IPS-18a (cell line): ENCODE measurements around the gene NRCAM.

Experiments
- H3K27ac ChIP-seq: one replicate; pipeline ENCODE4 v1.5.1; 2013; ENCODE audit warnings: low read length
- H3K27me3 ChIP-seq: one replicate; pipeline ENCODE4 v1.6.1; 2013; ENCODE audit warnings: mild to moderate bottlenecking, low read length; ENCODE audit not compliant: control insufficient read depth, insufficient read depth
- H3K36me3 ChIP-seq: one replicate; pipeline ENCODE4 v1.6.1; 2013; ENCODE audit warnings: low read depth, low read length; ENCODE audit not compliant: control insufficient read depth
- H3K4me1 ChIP-seq: one replicate; pipeline ENCODE4 v1.6.1; 2013; ENCODE audit warnings: low read depth, low read length; ENCODE audit not compliant: control insufficient read depth
- H3K4me3 ChIP-seq: one replicate; pipeline ENCODE4 v1.5.1; 2013; ENCODE audit warnings: low read length
- H3K9ac ChIP-seq: one replicate; pipeline ENCODE4 v1.6.1; 2013; ENCODE audit warnings: mild to moderate bottlenecking, low read length, moderate library complexity
- H3K9me3 ChIP-seq: one replicate; pipeline ENCODE4 v1.6.1; 2013; ENCODE audit warnings: low read depth, low read length; ENCODE audit not compliant: control insufficient read depth

NRCAM gene

GRCh38 chr7:108166687-108167086 is 289.5 kb downstream of the NRCAM start:
- Histone ChIP-seq H3K9ac (no peak overlapping the region), H3K4me3 (no peak overlapping the region), H3K36me3 (no peaks in the 10 kb centered on the region), H3K9me3 (no peaks in the 10 kb centered on the region), H3K27ac (no peak overlapping the region), H3K4me1 (no peaks in the 10 kb centered on the region), H3K27me3 (no peaks in the 10 kb centered on the region)

- Histone ChIP-seq H3K36me3 (no peaks in the 10 kb centered on the region), H3K9ac (no peak overlapping the region), H3K9me3 (no peaks in the 10 kb centered on the region), H3K4me3 (no peak overlapping the region), H3K27ac (no peak overlapping the region), H3K27me3 (no peaks in the 10 kb centered on the region), H3K4me1 (no peaks in the 10 kb centered on the region)
Observed at GRCh38 chr7:108165723-108166122, 290.5 kb downstream of the NRCAM start.

GRCh38 chr7:108164946-108165345 is 291.3 kb downstream of the NRCAM start:
- Histone ChIP-seq H3K36me3 (no peaks in the 10 kb centered on the region), H3K4me3 (no peak overlapping the region), H3K9me3 (no peaks in the 10 kb centered on the region), H3K27ac (no peak overlapping the region), H3K27me3 (no peaks in the 10 kb centered on the region), H3K9ac (no peak overlapping the region), H3K4me1 (no peaks in the 10 kb centered on the region)

GRCh38 chr7:108164342-108164741 is 291.9 kb downstream of the NRCAM start:
- H3K9me3 ChIP-seq = no peaks in the 10 kb centered on the region
- no peaks in the 10 kb centered on the region for H3K36me3 ChIP-seq
- H3K4me1 ChIP-seq = no peaks in the 10 kb centered on the region
- no peak overlapping the region for H3K9ac ChIP-seq
- H3K4me3 ChIP-seq = no peak overlapping the region
- H3K27me3 ChIP-seq = no peaks in the 10 kb centered on the region
- H3K27ac ChIP-seq = no peak overlapping the region

DNA sequence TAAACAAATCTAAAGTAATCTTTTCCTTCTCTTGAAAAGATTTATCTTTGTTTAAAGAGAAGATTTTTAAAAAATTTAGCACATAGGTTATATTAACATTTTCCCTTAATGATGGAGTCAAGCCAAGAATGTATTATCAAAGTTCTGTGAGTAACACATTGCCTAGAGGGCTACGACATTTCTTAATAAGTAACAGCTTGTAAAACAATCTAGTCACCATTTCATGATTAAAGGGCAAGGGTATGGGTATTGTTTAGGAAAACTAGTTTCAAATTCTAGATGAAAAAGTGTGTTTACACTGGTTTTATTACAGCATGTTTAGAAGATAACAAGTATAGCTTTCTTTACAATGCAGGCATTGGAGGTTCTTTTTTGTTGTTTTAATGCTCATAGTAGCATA is 297.5 kb downstream of the NRCAM start:
- Histone ChIP-seq H3K4me3 (no peak overlapping the region), H3K27me3 (no peaks in the 10 kb centered on the region), H3K9me3 (no peaks in the 10 kb centered on the region), H3K27ac (no peak overlapping the region), H3K9ac (no peak overlapping the region), H3K36me3 (no peaks in the 10 kb centered on the region), H3K4me1 (no peaks in the 10 kb centered on the region)

DNA sequence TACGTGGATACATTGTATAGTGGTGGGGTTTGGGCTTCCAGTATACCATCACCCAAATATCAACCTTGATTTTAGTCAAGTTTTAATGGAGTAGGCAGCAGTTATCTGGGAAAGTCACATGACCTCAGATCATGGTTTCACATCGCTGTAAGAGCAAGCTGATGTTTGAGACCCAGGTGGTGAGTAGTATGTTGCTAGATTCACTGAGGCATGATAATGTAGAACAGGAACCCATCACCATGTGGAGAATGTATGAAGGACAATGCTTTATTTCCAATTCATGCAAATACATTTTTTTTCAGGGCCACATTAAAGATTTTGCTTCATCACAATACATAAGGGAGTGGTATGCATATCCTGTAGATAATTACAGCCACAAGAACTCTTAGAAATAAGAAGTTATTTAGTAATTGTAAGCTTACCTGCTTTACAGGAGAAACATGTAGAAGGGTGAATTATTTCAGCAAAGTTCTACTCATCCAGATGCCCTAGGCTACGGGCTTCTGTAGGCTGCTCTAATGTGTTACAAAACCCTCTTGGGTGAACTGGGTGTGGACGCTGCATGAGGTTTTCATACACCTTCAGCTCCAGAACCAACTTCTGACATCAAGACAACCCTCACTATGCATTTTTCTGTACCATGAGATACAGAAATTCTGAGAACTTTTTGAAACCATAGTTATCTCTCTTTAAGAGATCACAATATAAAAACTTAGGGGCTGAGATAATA is 298.5 kb downstream of the NRCAM start:
- no peaks in the 10 kb centered on the region for H3K36me3 ChIP-seq
- H3K27me3 ChIP-seq = no peaks in the 10 kb centered on the region
- H3K9ac ChIP-seq = no peak overlapping the region
- H3K4me1 ChIP-seq = no peaks in the 10 kb centered on the region
- H3K27ac ChIP-seq = no peak overlapping the region
- H3K4me3 ChIP-seq = no peak overlapping the region
- H3K9me3 ChIP-seq = no peaks in the 10 kb centered on the region

- no peaks in the 10 kb centered on the region for H3K4me1 ChIP-seq
- H3K27ac ChIP-seq = no peak overlapping the region
- H3K27me3 ChIP-seq = no peaks in the 10 kb centered on the region
Observed at GRCh38 chr7:108156897-108157605, 299.2 kb downstream of the NRCAM start.

GRCh38 chr7:108152198-108152597 is 304.0 kb downstream of the NRCAM start:
- Histone ChIP-seq H3K4me1 (no peaks in the 10 kb centered on the region), H3K27me3 (no peaks in the 10 kb centered on the region), H3K36me3 (no peaks in the 10 kb centered on the region), H3K4me3 (no peak overlapping the region), H3K27ac (no peak overlapping the region), H3K9ac (no peak overlapping the region), H3K9me3 (no peaks in the 10 kb centered on the region)

More at GRCh38 chr7:108156897-108157605, 299.2 kb downstream of the NRCAM start:
- H3K9ac ChIP-seq = no peak overlapping the region
- no peaks in the 10 kb centered on the region for H3K9me3 ChIP-seq
- H3K4me3 ChIP-seq = no peak overlapping the region
- no peaks in the 10 kb centered on the region for H3K36me3 ChIP-seq

GRCh38 chr7:108149908-108150307 is 306.3 kb downstream of the NRCAM start:
- Histone ChIP-seq H3K9me3 (no peaks in the 10 kb centered on the region), H3K36me3 (no peaks in the 10 kb centered on the region), H3K9ac (no peak overlapping the region), H3K27me3 (no peaks in the 10 kb centered on the region), H3K4me3 (no peak overlapping the region), H3K27ac (no peak overlapping the region), H3K4me1 (no peaks in the 10 kb centered on the region)

- Histone ChIP-seq H3K9me3 (no peaks in the 10 kb centered on the region), H3K27ac (no peak overlapping the region), H3K4me1 (no peaks in the 10 kb centered on the region), H3K27me3 (no peaks in the 10 kb centered on the region), H3K4me3 (no peak overlapping the region), H3K36me3 (no peaks in the 10 kb centered on the region), H3K9ac (no peak overlapping the region)
Observed at GRCh38 chr7:108149119-108149518, 307.1 kb downstream of the NRCAM start.

DNA sequence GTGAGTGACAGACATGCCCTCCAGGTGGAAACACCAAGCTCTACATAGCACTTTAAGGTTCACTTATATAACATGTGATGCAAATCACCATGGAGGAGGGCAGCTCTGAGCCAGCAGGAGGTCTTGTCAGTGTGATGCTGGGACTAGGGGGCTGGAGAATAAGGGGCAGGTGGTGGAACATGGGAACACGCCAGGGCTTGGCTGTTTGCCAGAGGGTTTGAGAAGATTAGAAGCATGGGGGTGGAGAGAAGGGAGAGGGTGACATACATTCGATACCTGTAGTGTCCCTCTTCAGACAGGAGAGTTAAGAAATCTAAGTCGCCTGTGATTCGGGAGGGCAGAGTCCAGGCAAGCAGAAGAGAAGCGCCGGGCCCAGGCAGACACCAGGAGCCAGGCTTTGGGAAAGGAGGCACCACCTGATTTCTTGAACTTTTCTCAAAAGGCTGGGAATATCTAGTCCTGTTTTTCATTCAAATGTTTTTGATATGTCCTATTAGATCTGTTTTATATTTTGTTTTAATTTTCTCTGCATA is 309.1 kb downstream of the NRCAM start:
- H3K36me3 ChIP-seq = no peaks in the 10 kb centered on the region
- H3K27ac ChIP-seq = no peak overlapping the region
- H3K4me3 ChIP-seq = no peak overlapping the region
- no peaks in the 10 kb centered on the region for H3K27me3 ChIP-seq
- no peak overlapping the region for H3K9ac ChIP-seq
- no peaks in the 10 kb centered on the region for H3K9me3 ChIP-seq
- no peaks in the 10 kb centered on the region for H3K4me1 ChIP-seq
